SIG-M5 treated with dmso at 0.1 percent for 504 hours (cell line): ENCODE data around the gene RCC1.
"Not testable (repeated sequence)": the region's sequence is repeated elsewhere in the genome, so short reads cannot be mapped to it uniquely, and the experiment has no call there.

Experiments
- DNase-seq: peaks from one replicate; lab custom pipeline; 2025; ENCODE audit not compliant: unreplicated experiment; lab: John Stamatoyannopoulos, UW

RCC1 gene

DNA sequence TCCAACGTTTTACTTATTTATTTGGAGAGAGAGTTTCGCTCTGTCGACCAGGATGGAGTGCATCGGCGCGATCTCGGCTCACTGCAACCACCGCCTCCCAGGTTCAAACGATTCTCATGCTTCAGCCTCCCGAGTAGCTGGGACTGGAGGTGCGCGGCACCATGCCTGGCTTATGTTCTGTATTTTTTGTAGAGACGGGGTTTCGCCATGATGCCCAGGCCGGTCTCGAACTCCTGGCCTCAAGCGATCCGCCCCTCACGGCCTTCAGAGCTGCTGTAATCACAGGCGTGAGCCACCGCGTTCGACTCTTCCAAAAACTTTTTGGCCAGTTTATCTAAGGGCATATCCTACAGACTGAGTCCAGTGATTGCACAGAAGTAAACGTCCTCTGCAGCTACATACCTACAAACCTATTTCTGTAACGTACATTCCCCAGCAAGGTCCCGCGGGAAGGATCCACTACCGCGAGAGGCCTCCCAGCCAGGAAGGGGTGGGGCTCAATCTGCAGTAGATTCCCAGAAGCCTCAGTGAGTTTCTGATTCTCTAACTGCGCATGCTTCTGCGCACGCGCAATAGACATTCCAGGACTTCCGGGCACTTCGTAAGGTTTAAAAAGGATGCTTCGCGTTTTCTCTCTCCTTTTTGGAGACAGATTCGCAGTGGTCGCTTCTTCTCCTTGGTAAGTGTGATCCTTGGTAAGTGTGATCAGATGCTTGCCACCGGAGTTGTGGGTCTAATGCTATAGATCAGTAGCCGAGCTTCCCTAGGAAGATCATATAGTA, at the start of gene RCC1:
TSS of gene RCC1 (plus strand) at position 638 of the 782 bp plus-strand sequence. CDS start 23,824 bp downstream, outside the sequence.
- DNase-seq: peak; percentile 96

DNA sequence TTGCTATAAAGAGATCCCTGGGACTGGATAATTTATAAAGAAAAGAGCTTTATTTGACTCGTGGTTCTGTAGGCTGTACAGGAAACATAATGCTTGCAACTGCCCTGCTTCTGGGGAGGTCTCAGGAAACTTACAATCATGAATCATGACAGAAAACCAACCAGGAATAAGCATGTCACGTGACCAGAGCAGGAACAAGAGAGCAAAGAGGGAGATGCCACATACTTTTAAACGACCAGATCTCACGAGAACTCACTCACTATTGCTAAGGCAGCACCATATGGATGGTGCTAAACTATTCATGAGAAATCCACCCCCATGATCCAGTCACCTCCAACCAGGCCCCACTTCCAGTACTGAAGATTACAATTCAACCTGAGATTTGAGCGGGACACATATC, 49.8 kb upstream of the RCC1 start:
- DNase-seq: no peak

GRCh38 chr1:28457678-28458077, 48.2 kb upstream of the RCC1 start:
- DNase-seq: no peak

- DNase-seq: no peak
Measured at GRCh38 chr1:28458237-28459228, 47.3 kb upstream of the RCC1 start.

GRCh38 chr1:28466226-28466778, 39.5 kb upstream of the RCC1 start:
- DNase-seq: no peak

DNA sequence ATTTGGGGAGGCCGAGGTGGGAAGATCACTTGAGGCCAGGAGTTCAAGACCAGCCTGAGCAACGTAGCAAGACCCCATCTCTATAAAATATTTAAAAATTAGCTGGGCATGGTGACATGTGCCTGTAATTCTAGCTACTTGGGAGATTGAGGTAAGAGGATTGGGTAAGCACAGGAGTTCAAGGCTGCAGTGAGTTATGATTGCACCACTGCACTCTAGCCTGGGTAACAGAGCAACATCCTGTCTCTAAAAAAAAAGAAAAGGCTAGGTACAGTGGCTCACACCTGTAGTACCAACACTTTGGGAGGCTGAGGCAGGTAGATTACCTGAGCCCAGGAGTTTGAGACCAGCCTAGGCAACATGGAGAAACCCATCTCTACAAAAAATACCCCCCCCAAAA, 35.7 kb upstream of the RCC1 start:
- no peak for DNase-seq

DNA sequence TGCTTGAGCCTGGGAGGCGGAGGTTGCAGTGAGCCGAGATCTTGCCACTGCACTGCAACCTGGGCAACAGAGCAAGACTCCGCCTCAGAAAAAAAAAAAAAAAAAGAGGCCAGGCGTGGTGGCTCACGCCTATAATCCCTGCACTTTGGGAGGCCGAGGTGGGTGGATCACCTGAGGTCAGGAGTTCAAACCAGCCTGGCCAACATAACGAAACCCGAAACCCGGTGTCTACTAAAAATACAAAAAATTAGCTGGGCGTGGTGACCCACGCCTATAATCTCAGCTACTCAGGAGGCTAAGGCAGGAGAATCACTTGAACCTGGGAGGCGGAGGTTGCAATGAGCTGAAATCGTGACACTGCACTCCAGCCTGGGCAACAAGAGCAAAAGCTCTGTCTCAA, 26.3 kb upstream of the RCC1 start:
- not testable (repeated sequence) for DNase-seq

DNA sequence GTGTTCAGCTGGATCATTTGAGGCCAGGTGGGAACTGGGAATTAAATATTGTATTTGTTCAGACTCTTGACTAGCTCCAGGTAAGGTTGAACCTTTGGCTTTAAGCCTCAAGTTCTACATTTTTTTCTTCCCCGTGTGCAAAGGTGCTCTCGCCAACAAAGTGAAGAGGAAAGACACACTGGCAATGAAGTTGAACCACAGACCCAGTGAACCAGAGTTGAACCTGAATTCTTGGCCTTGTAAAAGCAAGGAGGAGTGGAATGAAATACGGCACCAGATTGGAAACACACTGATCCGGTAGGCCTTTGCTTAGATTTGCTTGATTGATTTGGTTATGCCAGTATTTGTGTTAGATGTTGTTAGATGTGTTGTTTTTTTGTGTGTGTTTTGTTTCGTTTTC, 25.5 kb upstream of the RCC1 start:
- DNase-seq: no peak

GRCh38 chr1:28482138-28482537, 23.7 kb upstream of the RCC1 start:
- no peak for DNase-seq

- DNase-seq: no peak
Measured at GRCh38 chr1:28482702-28483101, 23.1 kb upstream of the RCC1 start.

- no peak for DNase-seq
Measured at GRCh38 chr1:28494737-28495136, 11.1 kb upstream of the RCC1 start.

- no peak for DNase-seq
Measured at GRCh38 chr1:28499553-28499952, 6.3 kb upstream of the RCC1 start.

GRCh38 chr1:28501925-28502324, 3.9 kb upstream of the RCC1 start:
- no peak for DNase-seq

DNA sequence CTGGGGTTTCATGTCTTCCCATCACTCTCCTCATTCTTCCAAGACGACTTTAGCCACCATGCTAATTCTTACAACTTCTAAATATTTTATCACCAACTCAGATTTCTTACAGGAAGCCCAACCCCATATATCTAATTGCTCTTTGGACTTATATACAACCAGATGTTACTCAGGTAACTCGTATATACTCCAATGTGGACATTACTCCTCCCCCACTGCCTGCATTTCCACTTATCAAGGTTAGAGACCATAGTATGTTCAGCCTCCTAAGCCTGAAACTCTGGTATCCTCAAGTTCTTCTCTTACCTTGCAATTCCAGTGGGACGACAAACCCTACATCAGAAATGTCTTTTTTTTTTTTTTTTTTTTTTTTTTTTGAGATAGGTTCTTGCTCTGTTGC, 2.7 kb upstream of the RCC1 start:
- no peak for DNase-seq

DNA sequence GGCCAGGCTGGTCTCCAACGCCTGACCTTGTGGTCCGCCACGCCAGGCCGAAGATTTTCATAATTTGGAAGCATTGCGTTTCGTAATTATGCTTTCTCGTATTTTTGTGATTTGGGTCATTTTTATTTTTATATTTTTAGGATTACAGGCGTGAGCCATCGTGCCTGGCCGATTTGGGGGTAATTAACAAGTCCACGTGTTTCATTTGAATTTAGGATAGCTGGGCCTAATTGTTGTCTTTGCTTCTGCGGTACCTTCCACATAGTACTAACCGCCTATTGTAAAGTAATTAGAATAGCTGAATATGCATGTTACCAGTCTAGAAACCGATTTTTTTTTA, 1.0 kb downstream of the RCC1 start:
- no peak for DNase-seq

DNA sequence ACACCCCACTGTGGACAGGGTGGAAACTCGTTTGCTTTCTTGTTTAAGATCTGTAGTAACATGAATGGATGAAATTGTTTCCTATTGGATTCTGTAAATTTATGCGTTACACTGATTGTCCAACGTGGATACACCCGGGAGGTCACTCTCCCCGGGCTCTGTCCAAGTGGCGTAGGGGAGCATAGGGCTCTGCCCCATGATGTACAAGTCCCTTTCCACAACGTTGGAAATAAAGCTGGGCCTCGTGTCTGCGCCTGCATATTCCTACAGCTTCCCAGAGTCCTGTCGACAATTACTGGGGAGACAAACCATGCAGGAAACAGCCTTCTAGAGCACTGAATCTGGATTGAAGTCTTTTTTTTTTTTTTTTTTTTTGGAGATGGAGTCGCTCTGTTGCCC, 1.4 kb downstream of the RCC1 start:
- peak; percentile 23 for DNase-seq

DNA sequence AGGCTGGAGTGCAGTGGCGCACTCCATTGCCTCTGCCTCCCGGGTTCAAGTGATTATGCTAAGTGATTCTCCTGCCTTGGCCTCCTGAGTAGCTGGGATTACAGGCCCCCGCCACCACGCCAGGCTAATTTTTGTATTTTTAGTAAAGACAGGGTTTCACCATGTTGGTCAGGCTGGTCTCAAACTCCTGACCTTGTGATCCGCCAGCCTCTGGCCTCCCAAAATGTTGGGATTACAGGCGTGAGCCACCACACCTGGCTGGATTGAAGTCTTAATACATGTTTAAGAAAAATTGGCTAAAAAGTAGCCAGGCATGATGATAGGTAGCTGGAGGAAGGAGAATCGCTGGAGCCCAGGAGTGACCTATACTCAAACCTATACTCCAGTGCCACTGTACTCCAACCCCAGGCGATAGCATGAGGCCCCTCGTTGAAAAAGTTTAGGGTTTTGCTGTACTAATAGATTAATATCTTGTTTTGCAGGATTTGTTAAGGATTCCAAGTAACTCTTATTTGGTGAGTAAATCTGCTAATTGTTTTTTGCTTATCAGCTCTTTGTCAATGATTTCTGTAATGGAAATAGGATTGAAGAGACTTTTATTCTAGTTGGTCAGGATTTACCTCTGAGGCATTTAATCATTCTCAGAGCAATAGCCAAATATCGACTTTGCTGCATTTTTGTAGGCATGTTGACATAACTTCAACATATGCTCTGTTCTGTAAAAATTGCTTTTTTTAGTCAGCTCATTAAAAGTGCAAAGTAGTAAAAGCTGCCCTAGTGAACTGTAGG, 2.0 kb downstream of the RCC1 start:
- no peak for DNase-seq

- no peak for DNase-seq
Measured at GRCh38 chr1:28508435-28508754, 2.6 kb downstream of the RCC1 start.

DNA sequence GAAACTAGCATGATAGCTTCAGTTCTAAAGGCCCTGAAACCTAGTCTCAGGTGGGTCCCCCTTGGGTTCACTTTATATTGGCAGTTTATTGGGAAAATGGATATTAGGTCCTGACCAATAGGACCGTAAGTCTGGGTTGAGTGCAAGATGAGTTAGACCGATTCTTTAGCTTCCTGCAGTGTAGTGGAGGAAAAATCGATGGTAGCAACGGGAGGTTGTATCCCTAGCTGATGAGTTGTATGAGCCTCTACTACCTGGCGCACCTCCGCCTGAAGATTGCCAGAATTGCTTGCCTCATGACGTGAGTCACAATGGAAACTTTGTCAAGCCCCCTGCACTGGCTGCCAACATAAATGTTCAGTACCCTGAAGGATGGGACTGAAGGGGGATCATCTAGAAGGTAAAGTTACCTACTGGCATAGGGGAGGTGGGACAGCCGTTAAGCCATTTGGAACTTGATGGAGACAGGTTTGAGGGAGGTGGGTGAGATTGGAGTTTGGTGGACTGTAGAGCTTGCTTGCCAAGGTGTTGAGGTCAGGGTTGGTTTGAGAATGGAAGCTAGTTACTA, 3.9 kb downstream of the RCC1 start:
- peak; percentile 22 for DNase-seq

GRCh38 chr1:28510273-28510969, 4.6 kb downstream of the RCC1 start:
- DNase-seq: no peak
